GM18517 (cell line): ENCODE results near the gene CC2D2A.
"Not testable (repeated sequence)": the region's sequence is repeated elsewhere in the genome, so short reads cannot be mapped to it uniquely, and the experiment has no call there.

Experiments
- ATAC-seq: cut with Tn5 transposase; IDR thresholded peaks from one replicate; pipeline ENCODE4 v1.9.1; 2021; ENCODE audit warnings: mild to moderate bottlenecking, moderate library complexity; ENCODE audit not compliant: unreplicated experiment

The CC2D2A gene

GRCh38 chr4:15513545-15513944 lies 43.9 kb downstream of the CC2D2A start:
- no peak for ATAC-seq

- ATAC-seq, result no peak
These were observed 45.4 kb downstream of the CC2D2A start for GRCh38 chr4:15515106-15515505.

DNA sequence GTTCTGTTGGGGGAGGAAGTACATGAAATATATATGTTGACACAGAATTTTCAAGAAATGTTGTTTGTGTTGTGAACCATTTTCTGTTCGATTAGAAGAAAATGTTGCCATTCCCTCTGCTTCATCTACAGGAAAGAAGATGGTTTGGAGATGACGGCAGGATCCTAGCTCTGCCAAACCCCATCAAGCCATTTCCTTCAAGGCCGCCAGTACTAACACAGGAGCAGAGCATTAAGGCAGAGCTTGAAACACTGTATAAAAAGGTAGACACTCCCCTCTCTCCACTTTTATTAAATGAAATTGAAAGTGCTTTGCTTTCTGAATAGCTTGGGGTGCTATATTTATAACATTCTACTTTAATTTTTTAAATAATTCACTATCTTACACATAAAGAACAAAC lies 46.8 kb downstream of the CC2D2A start:
- no peak for ATAC-seq

DNA sequence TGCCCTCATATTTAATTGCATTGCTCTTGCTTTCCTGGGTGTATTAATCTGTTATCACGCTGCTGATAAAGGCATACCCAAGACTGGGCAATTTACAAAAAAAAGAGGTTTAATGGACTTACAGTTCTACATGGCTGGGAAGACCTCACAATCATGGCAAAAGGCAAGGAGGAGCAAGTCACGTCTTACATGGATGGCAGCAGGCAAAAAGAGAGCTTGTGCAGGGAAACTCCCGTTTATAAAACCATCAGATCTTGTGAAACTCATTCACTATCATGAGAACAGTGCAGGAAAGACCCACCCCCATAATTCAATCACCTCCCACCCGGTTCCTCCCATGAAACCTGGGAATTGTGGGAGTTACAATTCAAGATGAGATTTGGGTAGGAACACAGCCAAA lies 48.0 kb downstream of the CC2D2A start:
- ATAC-seq, result not testable (repeated sequence)

GRCh38 chr4:15521442-15522039 lies 51.9 kb downstream of the CC2D2A start:
- ATAC-seq, result no peak

DNA sequence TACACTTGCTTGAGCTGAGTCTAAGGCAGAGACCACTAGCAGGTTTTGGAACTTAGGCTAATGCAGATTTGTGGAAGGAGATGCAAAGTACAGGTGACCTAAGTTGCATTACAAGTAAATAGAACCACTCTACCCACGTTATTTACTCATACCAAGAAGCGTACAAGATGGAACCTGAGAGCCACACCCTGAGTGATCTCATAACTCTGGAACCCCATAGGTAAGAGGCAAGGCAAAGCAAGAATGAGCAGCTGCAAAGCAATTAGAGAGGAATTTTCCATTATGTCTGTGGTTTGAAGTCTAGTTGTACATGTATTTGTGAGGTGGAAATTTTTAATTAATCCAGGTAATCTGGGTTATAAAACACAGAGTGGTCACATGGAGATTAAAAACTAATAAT lies 55.4 kb downstream of the CC2D2A start:
- no peak for ATAC-seq

DNA sequence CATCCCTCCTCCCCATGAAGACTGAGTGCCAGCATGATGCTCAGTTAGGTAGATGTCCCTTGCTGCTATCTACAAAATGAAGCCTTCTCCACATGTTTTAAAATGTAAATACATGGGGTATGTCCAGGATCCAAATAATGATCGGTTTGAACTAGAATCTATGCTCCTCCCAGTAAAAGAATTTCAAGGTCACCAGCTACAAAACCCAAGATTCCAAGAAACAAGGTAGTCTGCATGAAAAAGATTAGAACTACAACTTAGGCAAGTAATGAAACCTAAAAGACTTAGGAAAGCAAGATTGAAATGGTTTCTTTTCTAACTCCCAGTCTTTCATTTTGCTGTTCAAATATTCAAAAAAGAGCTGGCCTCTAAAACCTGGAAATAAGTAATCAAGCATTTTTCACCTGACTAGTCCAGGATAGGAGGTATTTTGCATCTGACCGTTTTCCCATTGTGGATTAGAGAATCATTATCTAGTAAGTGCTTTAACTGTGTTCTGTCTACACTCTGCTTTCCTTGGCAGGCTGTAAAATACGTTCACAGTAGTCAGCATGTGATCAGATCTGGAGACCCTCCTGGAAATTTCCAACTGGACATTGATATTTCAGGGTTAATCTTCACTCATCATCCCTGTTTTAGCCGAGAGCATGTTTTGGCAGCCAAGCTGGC lies 57.4 kb downstream of the CC2D2A start:
- ATAC-seq, result no peak

- no peak for ATAC-seq
These were observed 62.1 kb downstream of the CC2D2A start for GRCh38 chr4:15531792-15532191.

DNA sequence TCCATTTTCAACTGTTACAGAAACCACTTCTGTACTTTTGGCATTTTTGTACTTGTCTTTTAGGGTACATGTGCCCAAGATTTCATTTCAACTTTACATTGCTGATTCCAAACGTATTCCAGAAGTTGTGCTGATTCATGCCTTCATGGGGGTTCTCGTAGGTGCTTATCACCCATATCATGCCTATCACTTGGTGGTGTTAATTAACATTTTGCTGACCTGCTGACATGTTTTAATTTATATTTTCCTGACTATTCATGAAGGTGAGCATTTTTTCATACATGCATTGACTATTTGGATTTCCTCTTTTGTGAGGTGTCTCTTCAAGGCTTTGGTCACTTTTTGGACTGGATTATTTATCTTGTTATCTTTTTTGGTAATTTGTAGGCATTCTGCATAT lies 64.1 kb downstream of the CC2D2A start:
- ATAC-seq, result no peak

DNA sequence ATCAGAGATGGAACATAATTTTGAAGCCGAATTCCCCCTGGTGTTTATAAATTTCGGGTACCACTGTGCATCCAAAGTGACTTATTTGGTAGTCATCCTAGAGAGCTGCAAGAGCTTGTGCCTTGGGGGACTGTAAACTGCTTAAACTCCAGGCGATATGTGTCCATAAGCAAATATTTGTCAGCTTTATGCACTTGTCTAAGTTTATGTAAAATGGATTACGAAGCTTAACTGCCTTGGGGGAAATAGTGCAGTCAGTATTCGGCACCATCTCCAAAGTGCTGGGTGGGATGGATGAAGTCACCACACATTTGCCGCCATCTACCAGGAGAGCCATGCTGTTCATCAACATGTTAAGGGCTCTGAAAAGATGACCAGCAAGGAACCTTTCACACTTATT lies 65.9 kb downstream of the CC2D2A start:
- no peak for ATAC-seq

DNA sequence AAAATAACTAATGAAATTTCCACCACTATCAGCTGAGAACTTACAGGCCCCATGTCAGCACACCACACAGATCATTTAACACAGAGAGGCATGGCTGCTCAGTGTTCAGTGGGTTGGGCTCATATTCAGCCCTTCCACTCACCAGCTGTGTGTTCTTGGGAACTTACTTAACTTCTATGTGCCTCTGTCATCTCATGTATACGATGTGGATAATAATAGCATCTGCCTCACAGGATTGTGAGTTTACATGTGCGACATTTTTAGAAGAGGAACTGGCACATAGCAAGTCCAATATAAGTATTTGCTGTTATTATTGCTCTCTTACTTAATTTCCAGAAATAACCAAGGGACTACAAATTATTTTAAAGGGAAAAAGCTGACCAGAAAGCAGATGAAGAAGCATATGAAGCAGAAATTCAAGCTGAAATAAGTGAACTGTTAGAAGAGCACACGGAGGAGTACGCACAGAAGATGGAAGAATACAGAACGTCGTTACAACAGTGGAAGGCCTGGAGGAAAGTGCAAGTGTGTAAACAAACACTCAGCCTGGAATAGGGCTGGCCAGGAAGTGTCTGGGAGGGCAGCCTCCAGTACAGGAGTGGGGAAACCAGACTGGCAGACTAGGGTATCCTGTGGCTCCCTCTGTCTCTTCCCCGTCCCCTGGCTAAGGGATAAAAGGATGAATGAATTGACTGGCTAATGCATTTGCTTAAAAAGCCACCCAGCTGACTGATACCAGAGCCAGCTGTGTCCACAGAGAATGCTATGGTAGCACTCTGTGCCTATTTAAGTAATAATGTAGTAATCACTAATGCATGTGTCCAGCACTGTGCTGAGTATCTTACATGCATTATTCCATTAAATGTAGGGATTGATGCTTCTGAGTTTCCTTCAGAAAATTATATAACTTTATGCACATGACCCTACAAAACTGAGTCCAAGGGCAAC lies 67.1 kb downstream of the CC2D2A start:
- ATAC-seq, result no peak

DNA sequence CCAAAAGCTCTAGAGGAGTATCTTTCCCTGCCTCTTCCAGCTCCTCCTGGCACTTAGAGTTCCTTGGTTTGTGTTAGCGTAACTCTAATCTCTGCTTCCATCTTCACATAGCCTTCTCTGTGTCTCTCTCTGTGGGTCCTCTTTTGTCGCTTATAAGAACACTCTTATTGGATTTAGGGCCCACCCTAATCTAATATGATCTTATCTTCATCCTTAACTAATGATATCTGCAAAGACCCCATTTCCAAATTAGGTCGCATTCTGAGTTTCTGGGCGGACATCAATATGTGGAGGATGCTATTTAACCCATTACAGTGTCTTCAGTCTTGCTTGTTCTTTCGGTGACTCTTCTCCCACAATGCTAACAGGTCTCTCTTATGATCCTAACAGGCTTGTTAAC lies 72.3 kb downstream of the CC2D2A start:
- ATAC-seq, result no peak

GRCh38 chr4:15542760-15543159 lies 73.1 kb downstream of the CC2D2A start:
- no peak for ATAC-seq

DNA sequence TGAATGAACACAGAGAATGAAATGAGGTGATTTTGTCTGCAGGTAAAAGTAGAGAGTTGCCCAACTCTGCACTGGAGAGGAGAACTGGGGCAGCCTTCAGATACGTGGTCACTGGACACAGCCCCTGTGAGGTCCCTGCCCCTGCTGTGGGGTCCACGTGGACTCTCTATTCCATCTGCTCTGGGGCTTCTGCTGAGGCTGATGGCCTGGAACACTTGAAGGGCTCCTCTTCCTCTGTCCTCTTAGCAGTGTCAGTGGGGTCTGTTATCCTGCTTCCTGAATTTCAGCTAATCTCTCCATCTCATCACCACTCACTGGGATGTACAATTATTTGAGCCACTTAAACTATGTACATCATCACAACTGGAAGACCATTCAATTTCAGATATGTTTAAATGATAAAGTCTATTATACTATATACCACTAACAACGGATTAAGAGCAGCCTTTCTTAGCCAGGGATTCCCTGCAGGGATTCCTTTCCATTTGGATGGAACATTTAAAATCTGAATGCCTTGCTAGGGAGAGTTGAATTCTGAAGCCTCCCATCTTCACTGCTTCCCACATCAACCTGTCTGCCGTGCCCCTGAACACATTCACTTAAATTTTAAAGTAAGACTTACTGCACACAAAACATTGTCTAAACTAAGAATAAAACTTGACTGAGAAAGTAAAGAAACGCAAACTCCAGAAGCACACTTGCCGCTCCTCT lies 74.0 kb downstream of the CC2D2A start:
- no peak for ATAC-seq

DNA sequence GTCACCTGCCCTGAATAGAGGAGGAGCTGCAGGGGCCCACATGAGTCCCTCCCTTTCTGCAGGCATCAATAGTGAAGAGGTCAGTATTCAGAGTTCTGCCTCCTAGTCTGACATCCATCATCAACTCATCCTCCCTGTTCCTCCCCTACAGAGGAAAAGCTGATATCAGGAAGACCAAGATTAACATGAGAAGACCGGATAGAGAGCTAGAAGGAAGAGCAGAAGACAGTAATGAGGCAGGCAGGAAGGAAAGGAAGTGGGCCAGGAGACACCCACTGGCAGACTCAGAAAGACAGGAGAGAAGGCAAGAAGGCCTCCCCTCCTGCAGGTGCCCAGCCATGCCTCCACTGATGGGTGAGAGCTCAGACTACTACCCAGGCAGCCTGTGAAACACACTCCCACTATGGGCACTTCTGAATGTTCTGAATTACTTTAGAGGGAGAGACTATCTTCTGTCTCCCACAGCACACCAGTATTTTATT lies 74.6 kb downstream of the CC2D2A start:
- ATAC-seq, result no peak

DNA sequence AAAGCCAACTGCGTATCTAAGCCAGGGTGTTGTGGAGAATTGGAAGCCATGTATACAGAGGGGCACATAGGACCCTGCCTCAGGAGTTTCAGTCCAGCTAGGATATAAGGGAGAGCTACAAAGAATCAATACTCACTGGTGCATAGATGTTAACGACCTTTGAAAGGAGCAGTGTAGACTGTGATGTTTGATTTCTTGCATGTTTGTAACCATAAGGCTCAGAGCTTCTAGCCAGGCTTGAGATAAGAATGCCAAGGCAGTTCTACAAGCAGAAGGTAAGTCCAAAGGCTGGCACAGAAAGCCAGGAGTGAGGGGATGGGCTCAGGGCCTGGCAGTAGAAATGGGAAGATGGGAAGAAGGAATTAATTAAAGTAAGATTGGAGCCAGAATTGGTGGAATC lies 75.7 kb downstream of the CC2D2A start:
- no peak for ATAC-seq

- ATAC-seq, result no peak
These were observed 77.7 kb downstream of the CC2D2A start for GRCh38 chr4:15547392-15547791.

- ATAC-seq, result no peak
These were observed 80.8 kb downstream of the CC2D2A start for GRCh38 chr4:15550491-15550890.

- no peak for ATAC-seq
These were observed 82.2 kb downstream of the CC2D2A start for GRCh38 chr4:15551740-15552446.

DNA sequence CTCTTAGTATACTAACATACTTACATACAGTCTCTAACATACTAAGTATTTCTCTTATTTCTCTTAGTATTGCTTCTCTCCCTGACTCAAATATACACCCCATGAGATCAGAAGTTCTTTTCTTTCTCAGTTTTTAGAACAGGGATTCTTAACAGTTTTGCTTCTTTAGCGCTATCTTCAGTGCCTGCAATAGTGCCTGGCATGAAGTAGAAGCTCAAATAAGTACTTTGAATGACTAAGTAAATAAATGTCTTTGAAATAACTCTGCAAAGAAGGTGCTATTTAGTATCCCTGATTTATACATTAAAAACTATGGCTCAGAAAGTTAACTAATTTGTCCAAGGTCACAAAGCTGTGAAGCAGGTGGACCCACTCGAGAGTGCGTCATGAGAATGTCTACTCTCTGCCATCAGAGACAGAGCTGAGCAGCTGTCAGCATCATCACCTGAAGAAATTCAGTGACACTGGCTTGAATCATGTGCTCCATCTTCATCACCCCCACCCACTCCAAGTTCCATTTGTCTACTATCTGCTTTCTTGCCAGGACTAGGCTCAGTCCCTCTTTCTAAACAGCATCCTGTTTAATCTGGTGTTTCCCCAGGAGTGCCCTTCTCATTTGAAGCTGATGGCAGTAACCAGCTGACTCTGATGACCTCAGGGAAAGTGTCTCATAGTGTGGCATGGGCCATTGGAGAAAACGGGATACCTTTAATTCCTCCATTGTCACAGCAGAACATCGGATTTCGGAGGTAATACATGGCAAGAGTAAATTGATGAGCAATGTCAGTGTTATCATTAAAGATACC lies 83.1 kb downstream of the CC2D2A start:
- no peak for ATAC-seq
